Osteocyte (in vitro differentiated cells): Measurements from ENCODE around the gene CHMP4A. TPM values are rescaled to one million over a fixed set of nuclear protein-coding genes. Genes with fewer than 3 reads are reported as not detected.

ENCODE experiments used
- DNase-seq: peaks from one replicate; pipeline ENCODE4 v3.0.0; 2021; ENCODE audit warnings: mixed read lengths; ENCODE audit not compliant: unreplicated experiment; ENCODE audit errors: extremely low spot score
- H3K27ac Mint-ChIP-seq: one replicate; pipeline ENCODE4 v1.8.0; 2021; ENCODE audit warnings: mild to moderate bottlenecking, mixed read lengths; ENCODE audit not compliant: unreplicated experiment
- H3K27me3 Mint-ChIP-seq: one replicate; pipeline ENCODE4 v1.8.0; 2021; ENCODE audit warnings: mixed read lengths; ENCODE audit not compliant: unreplicated experiment
- H3K36me3 Mint-ChIP-seq: one replicate; pipeline ENCODE4 v1.8.0; 2021; ENCODE audit warnings: mixed read lengths; ENCODE audit not compliant: unreplicated experiment
- H3K4me1 Mint-ChIP-seq: one replicate; pipeline ENCODE4 v1.8.0; 2021; ENCODE audit warnings: mixed read lengths; ENCODE audit not compliant: unreplicated experiment
- H3K4me3 Mint-ChIP-seq: one replicate; pipeline ENCODE4 v1.8.0; 2021; ENCODE audit warnings: mild to moderate bottlenecking, moderate library complexity, mixed read lengths; ENCODE audit not compliant: unreplicated experiment
- H3K9me3 Mint-ChIP-seq: one replicate; pipeline ENCODE4 v1.8.0; 2021; ENCODE audit warnings: mixed read lengths; ENCODE audit not compliant: unreplicated experiment
- total RNA-seq: library from RNA; stranded (reverse); gene quantifications from 2 replicates; pipeline ENCODE4 v1.2.1, GENCODE V29; 2021
- TF ChIP-seq, protein P1 (sequence below): fragments of 200-600 bp; sonication (generic); IDR thresholded peaks from 2 replicates; pipeline ENCODE4 v1.5.0; 2021; ENCODE audit warnings: antibody characterized with exemption, mild to moderate bottlenecking, moderate library complexity

CHMP4A gene
- total RNA-seq, 1 donor from 2014 or later = 38.1 TPM

DNA sequence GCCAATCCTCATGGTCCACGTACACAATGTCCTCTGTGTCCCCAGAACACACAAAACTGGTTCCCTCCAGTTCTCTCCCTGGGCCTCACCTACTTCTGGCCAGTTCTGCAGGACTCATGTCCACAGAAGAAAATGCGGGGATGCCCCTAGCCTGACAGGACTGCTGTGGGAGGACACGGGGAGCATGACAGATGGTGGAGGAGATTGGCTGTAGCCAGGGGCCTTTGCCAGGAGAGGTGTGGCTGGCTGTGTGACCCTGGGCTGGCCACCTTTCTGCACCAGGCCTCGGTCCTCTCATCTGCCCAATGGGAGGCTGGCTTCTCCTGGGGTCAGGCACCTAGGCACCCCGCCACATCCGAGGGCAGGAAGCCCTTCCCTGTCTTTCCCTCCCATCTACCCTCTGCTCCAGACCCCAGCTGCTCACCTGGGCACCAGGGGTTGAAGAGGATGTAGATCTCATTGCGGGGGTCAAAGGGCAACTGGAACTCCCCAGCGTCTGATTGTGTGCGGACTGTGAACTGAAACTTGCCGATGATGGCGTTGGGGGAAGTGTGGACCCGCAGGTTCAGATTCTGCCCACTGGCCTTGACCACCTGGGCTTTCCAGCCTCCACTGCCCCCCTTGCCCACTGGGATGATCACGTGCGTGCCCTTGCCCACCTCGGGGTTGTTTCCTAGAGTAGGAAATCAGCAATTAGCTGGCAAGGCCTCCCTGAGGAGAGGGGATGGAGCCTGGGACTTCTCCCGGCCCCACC, 46.9 kb upstream of the CHMP4A start:
- no peak overlapping the region for H3K27ac Mint-ChIP-seq
- no peaks in the 10 kb centered on the region for H3K27me3 Mint-ChIP-seq
- H3K36me3 Mint-ChIP-seq = no peaks in the 10 kb centered on the region
- DNase-seq = no peak
- H3K4me1 Mint-ChIP-seq = peaks cover 13% of the 10 kb centered on the region
- H3K9me3 Mint-ChIP-seq = no peaks in the 10 kb centered on the region
- TF ChIP-seq, protein P1, sequence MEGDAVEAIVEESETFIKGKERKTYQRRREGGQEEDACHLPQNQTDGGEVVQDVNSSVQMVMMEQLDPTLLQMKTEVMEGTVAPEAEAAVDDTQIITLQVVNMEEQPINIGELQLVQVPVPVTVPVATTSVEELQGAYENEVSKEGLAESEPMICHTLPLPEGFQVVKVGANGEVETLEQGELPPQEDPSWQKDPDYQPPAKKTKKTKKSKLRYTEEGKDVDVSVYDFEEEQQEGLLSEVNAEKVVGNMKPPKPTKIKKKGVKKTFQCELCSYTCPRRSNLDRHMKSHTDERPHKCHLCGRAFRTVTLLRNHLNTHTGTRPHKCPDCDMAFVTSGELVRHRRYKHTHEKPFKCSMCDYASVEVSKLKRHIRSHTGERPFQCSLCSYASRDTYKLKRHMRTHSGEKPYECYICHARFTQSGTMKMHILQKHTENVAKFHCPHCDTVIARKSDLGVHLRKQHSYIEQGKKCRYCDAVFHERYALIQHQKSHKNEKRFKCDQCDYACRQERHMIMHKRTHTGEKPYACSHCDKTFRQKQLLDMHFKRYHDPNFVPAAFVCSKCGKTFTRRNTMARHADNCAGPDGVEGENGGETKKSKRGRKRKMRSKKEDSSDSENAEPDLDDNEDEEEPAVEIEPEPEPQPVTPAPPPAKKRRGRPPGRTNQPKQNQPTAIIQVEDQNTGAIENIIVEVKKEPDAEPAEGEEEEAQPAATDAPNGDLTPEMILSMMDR = no peak
- H3K4me3 Mint-ChIP-seq = no peak overlapping the region

DNA sequence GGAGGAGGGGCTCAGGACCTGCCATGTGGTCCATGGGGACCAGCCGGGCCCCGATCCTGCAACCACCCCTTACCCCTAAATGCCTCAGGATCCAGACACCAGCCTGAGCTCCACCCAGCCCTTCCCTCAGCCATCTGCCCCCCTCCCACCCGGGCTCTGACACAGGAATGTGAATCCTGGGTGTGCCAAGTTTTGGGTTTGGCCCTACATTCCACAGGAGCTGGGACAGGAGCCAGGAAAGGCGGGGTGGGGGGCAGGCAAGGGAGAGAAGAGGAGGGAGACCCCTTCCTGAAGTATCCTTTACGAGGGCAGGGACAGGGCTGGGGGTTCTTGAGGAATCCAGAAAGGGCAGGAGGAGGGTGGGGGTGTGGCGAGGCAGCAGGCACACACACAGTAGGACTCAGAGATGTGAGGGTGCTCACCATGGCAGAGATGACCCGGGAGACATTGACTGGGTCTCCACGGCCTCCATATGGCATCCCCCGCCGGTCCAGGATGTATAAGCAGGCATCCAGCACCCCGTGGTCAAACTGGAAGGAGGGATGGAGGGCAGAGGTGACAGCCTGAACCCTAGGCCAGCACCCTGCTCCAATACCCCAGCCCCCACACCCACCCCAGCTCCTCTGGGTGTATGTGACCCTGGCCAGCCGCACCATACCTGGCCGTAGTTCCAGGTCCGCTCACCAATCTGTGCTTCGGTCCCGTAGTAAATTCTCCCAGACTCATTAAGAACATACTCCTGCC, 46.2 kb upstream of the CHMP4A start:
- no peak for DNase-seq
- TF ChIP-seq, protein P1 = no peak
- H3K4me3 Mint-ChIP-seq = no peak overlapping the region
- peaks cover 13% of the 10 kb centered on the region for H3K4me1 Mint-ChIP-seq
- H3K27ac Mint-ChIP-seq = no peak overlapping the region
- H3K36me3 Mint-ChIP-seq = no peaks in the 10 kb centered on the region
- no peaks in the 10 kb centered on the region for H3K9me3 Mint-ChIP-seq
- H3K27me3 Mint-ChIP-seq = no peaks in the 10 kb centered on the region

DNA sequence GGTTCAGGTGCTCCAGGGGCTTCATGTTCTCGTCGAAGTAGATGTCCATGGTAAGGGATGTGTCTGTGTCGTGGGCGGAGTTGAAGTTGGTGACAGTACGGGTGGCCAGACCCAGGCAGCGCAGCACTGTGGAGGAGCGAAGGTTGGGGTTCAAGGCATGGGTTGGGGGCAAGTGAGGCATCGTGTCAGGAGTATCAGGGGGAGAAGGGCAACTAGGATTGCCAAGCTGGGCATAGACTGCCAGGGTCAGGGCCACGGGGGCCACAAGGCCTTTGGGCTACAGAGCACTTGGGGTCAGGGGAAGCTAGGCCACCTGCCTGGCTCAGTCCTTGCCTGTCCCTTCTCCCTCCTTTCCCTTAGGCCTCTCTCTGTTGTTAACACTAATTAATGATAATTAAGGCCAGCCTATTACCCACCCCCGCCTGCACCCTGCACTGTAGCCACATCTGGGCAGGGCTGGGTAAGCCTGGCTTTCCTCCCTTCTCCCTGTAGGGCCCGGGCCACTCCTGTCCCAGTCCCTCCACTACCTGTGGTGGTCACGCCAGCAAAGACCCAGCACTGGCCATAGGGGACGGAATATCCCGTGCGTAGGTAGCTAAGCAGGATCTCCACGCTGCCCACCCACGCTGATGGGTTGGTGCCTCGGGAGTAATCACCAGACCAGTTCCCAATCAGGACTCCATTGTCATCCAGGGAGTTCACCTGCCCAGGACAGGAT, 45.4 kb upstream of the CHMP4A start:
- no peaks in the 10 kb centered on the region for H3K27me3 Mint-ChIP-seq
- no peak overlapping the region for H3K4me3 Mint-ChIP-seq
- TF ChIP-seq, protein P1 = no peak
- H3K36me3 Mint-ChIP-seq = no peaks in the 10 kb centered on the region
- H3K4me1 Mint-ChIP-seq = peaks cover 13% of the 10 kb centered on the region
- H3K9me3 Mint-ChIP-seq = no peaks in the 10 kb centered on the region
- no peak for DNase-seq
- H3K27ac Mint-ChIP-seq = no peak overlapping the region

DNA sequence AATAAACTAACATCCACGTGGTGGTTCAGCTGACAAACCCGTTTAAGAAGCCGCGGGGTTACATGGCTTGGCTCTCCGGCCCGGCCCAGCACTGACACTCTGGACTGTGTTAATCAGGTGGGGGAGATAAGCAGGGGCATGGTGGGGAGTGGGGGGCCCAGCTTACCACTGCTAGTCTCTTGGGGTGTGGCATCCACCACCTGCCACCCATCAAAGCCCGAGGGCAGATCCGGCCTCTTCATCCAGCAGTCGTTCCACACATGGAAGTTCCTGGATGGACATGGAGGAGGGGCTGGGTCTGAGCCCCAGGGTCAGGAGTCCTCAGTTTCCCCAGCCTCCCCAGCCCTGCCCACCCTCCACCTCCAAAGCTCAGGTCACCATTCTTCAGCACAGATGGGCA, 44.8 kb upstream of the CHMP4A start:
- peaks cover 13% of the 10 kb centered on the region for H3K4me1 Mint-ChIP-seq
- DNase-seq = no peak
- H3K27ac Mint-ChIP-seq = no peak overlapping the region
- TF ChIP-seq, protein P1 = no peak
- H3K4me3 Mint-ChIP-seq = no peak overlapping the region
- no peaks in the 10 kb centered on the region for H3K9me3 Mint-ChIP-seq
- no peaks in the 10 kb centered on the region for H3K36me3 Mint-ChIP-seq
- no peaks in the 10 kb centered on the region for H3K27me3 Mint-ChIP-seq

DNA sequence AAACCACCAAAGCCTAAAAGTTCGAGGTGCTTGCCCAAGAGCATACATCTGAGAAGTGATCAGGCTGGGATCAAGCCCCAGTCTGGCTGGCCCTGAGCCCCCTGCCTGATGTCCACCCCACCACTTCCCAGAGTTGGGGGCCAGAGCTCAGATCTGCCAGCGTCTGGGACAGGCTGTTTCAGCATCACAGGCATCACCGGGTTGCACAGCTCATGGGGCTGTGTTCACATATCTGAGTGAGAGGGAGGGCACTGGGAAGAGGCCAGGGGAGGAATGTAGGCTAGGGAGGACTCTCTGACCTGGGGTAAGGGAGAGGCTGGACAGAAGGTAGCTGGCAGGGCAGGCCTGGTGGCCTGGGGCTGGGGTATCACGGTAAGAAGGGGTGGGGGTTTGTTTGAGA, 43.7 kb upstream of the CHMP4A start:
- DNase-seq = no peak
- H3K9me3 Mint-ChIP-seq = no peaks in the 10 kb centered on the region
- no peak overlapping the region for H3K4me3 Mint-ChIP-seq
- no peaks in the 10 kb centered on the region for H3K36me3 Mint-ChIP-seq
- no peaks in the 10 kb centered on the region for H3K27me3 Mint-ChIP-seq
- no peak overlapping the region for H3K27ac Mint-ChIP-seq
- peaks cover 15% of the 10 kb centered on the region for H3K4me1 Mint-ChIP-seq
- TF ChIP-seq, protein P1 = no peak
